ENCODE results near the gene ESRRG. TPM values are rescaled to one million over a fixed set of nuclear protein-coding genes. Genes with fewer than 3 reads are reported as not detected.

The ESRRG gene
- total and polyA plus RNA-seq, 2 of the 8 experiments (the other 6 are each of a cell fraction or from before 2014, with no cell fraction given), result 0.59 to 1.4 TPM

- TF ChIP-seq CHD2 (IDR thresholded peaks at IDR 0.05; ENCODE audit: low read length), result no peak
- TF ChIP-seq TCF12 (IDR thresholded peaks at IDR 0.05; ENCODE audit: low read depth, low read length), result no peak
- TF ChIP-seq TAF7 (optimal IDR thresholded peaks at IDR 0.05; ENCODE audit: borderline replicate concordance, low read depth, low read length), result no peak
- TF ChIP-seq GTF2F1 (IDR thresholded peaks at IDR 0.05; ENCODE audit: borderline replicate concordance, low read depth, low read length), result no peak
Measured at GRCh38 chr1:216560527-216560926, 162.7 kb downstream of the ESRRG start (continued).

Data from H1 (cell line).